HepG2 (cell line): ENCODE data around the gene SSNA1. TPM values are rescaled to one million over a fixed set of nuclear protein-coding genes. Genes with fewer than 3 reads are reported as not detected.
A peak's percentile ranks its signal among the peaks of the same experiment; 100 is the strongest.

ENCODE experiments used
- ARID5B ChIP-seq: IDR thresholded peaks from 2 replicates; pipeline ENCODE4 v1.4.0; 2020; ENCODE audit warnings: mild to moderate bottlenecking, missing genetic modification reagents
- DNMT1 ChIP-seq: sonication (generic); formaldehyde crosslinking; IDR thresholded peaks from 2 replicates; pipeline ENCODE4 v1.5.1; 2020; ENCODE audit warnings: mild to moderate bottlenecking, missing genetic modification reagents
- FOSL1 ChIP-seq: sonication (generic); formaldehyde crosslinking; IDR thresholded peaks from 2 replicates; pipeline ENCODE4 v1.9.0; 2021; ENCODE audit warnings: missing genetic modification reagents, borderline replicate concordance
- GATA4 ChIP-seq: sonication (generic); IDR thresholded peaks from 2 replicates; pipeline ENCODE4 v1.6.1; 2016; ENCODE audit warnings: antibody characterized with exemption, low read depth, borderline replicate concordance
- ISL2 ChIP-seq: sonication (generic); formaldehyde crosslinking; IDR thresholded peaks from 2 replicates; pipeline ENCODE4 v1.5.0; 2020; ENCODE audit warnings: missing genetic modification reagents
- KLF16 ChIP-seq, 2 experiments: sonication (generic) in 1 of 2; formaldehyde crosslinking in 1 of 2; IDR thresholded peaks; 2 replicates each; pipeline versions ENCODE4 v1.6.1 to v1.8.0; 2016 to 2023; ENCODE audit warnings: missing genetic modification reagents in 2 of 2, missing compliant biosample characterization in 1 of 2
- NFYB ChIP-seq: sonication (generic); formaldehyde crosslinking; IDR thresholded peaks from 2 replicates; pipeline ENCODE4 v1.4.0; 2020; ENCODE audit warnings: missing genetic modification reagents
- PHF20 ChIP-seq: sonication (generic); formaldehyde crosslinking; IDR thresholded peaks from 2 replicates; pipeline ENCODE4 v1.5.0; 2020; ENCODE audit warnings: mild to moderate bottlenecking, missing genetic modification reagents
- RFX1 ChIP-seq: fragments of 450-650 bp; IDR thresholded peaks from 2 replicates; pipeline ENCODE4 v1.6.1; 2017
- RXRA ChIP-seq: sonication (generic); formaldehyde crosslinking; IDR thresholded peaks from 2 replicates; pipeline ENCODE4 v1.5.1; 2020; ENCODE audit warnings: missing genetic modification reagents
- SOX5 ChIP-seq: IDR thresholded peaks from 2 replicates; pipeline ENCODE4 v1.6.1; 2016; ENCODE audit warnings: borderline replicate concordance
- SP140L ChIP-seq: sonication (generic); formaldehyde crosslinking; IDR thresholded peaks from 2 replicates; pipeline ENCODE4 v1.4.0; 2020; ENCODE audit warnings: missing genetic modification reagents, borderline replicate concordance
- ZBTB38 ChIP-seq: sonication (generic); formaldehyde crosslinking; IDR thresholded peaks from 2 replicates; pipeline ENCODE4 v1.5.1; 2020; ENCODE audit warnings: mild to moderate bottlenecking, missing genetic modification reagents
- ZBTB46 ChIP-seq: sonication (generic); formaldehyde crosslinking; IDR thresholded peaks from 2 replicates; pipeline ENCODE4 v1.4.0; 2020; ENCODE audit warnings: mild to moderate bottlenecking, missing genetic modification reagents, borderline replicate concordance
- ZFP36L1 ChIP-seq: sonication (generic); formaldehyde crosslinking; IDR thresholded peaks from 2 replicates; pipeline ENCODE4 v1.8.0; 2022; ENCODE audit warnings: mild to moderate bottlenecking, missing genetic modification reagents, moderate library complexity
- ZNF30 ChIP-seq: sonication (generic); formaldehyde crosslinking; IDR thresholded peaks from 2 replicates; pipeline ENCODE4 v1.5.0; 2020; ENCODE audit warnings: mild to moderate bottlenecking, missing genetic modification reagents
- ZNF33B ChIP-seq: sonication (generic); formaldehyde crosslinking; IDR thresholded peaks from 2 replicates; pipeline ENCODE4 v1.5.1; 2020; ENCODE audit warnings: mild to moderate bottlenecking, missing genetic modification reagents
- ZNF543 ChIP-seq: sonication (generic); formaldehyde crosslinking; IDR thresholded peaks from 2 replicates; pipeline ENCODE4 v1.4.0; 2020; ENCODE audit warnings: mild to moderate bottlenecking, missing genetic modification reagents
- ZNF546 ChIP-seq: sonication (generic); formaldehyde crosslinking; conservative IDR thresholded peaks from 2 replicates; pipeline ENCODE4 v1.8.1; 2023; ENCODE audit warnings: mild to moderate bottlenecking, missing genetic modification reagents
- ZNF556 ChIP-seq: sonication (generic); formaldehyde crosslinking; IDR thresholded peaks from 2 replicates; pipeline ENCODE4 v1.4.0; 2020; ENCODE audit warnings: mild to moderate bottlenecking, missing genetic modification reagents, borderline replicate concordance
- ZNF564 ChIP-seq: sonication (generic); formaldehyde crosslinking; IDR thresholded peaks from 2 replicates; pipeline ENCODE4 v1.8.1; 2023; ENCODE audit warnings: mild to moderate bottlenecking, missing genetic modification reagents
- ZNF724P ChIP-seq: sonication (generic); formaldehyde crosslinking; IDR thresholded peaks from 2 replicates; pipeline ENCODE4 v1.8.0; 2022; ENCODE audit warnings: missing genetic modification reagents, borderline replicate concordance
- ZNF761 ChIP-seq: sonication (generic); formaldehyde crosslinking; conservative IDR thresholded peaks from 2 replicates; pipeline ENCODE4 v1.4.0; 2020; ENCODE audit warnings: mild to moderate bottlenecking, missing genetic modification reagents
- ZSCAN31 ChIP-seq: sonication (generic); formaldehyde crosslinking; IDR thresholded peaks from 2 replicates; pipeline ENCODE4 v1.5.0; 2020; ENCODE audit warnings: low read depth, mild to moderate bottlenecking, missing genetic modification reagents
- polyA plus RNA-seq, 8 experiments: library from polyadenylated mRNA; depleted of rRNA in 3 of 8; stranded (reverse) in 7 of 8; unstranded in 1 of 8; fragments of >200 nt; fragmentation: Illumina TruSeq in 4 of 8; extraction: Trizol in 4 of 8; gene quantifications; 2 replicates each; pipeline versions ENCODE4 v1.2.1 to v1.2.3, GENCODE V29; 2011 to 2016; ENCODE audit warnings: low read depth in 4 of 8, missing spikeins in 1 of 8, mixed read lengths in 1 of 8; ENCODE audit not compliant: insufficient read depth in 1 of 8
- total RNA-seq, 5 experiments: library from RNA; depleted of rRNA; stranded (reverse); fragments of >200 nt; fragmentation: Illumina TruSeq; extraction: Trizol; gene quantifications; 2 replicates each; pipeline ENCODE4 v1.2.3, GENCODE V29; 2016; ENCODE audit warnings: low read depth in 1 of 5
- TF ChIP-seq, protein P1 (sequence below): sonication (generic); formaldehyde crosslinking; IDR thresholded peaks from 2 replicates; pipeline ENCODE4 v1.8.0; 2022; ENCODE audit warnings: mild to moderate bottlenecking, missing genetic modification reagents, moderate library complexity

SSNA1 gene
- total and polyA plus RNA-seq, 2 of the 13 experiments (the other 11 are each of a cell fraction or from before 2014, with no cell fraction given), result 35.9 to 49.4 TPM

DNA sequence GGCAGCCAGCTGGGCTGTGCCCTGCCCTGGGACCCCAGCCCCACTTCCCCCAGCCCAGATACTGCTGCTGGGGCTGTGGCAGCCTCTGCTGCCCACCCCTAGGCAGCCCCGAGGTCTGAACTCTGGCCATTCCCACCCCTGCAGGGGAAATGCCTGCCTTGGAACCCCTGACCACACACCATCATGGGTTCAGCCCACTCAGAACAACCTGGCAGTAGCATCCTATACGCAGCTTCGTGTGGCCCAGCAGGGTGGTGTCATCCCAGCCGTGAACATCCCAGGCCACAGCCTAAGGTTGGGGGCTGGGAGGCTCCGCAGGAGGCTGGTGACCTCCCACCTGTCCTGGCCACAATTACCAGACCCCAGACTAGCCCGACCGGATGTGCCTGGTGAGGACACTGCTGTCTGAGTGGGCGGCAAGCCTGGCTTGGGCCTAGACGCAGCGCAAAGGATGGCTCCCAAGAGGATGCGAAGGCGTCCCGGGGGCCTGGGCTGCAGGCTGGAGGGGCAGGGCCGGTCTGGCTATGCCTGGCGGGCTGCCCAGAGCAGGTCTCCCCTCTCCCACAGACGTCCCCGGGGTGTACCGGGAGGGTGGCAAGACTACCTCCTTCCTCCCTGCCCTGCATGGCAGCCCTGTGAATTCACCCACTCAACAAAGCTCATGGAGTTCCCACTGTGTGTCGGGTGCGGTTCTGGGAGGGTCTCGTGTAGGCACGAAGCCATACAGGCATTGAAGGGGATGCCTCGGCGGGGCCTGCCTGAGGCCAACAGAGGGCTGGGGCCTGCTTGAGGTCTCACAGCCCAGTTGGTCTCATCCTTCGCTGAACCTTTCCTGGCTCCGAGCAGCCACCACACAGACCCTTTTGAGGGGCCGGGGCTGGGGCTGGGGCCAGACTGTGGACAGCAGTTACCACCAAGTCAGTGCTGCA lies 40.8 kb downstream of the SSNA1 start (continued):
- no peak for TF ChIP-seq SP140L (CRISPR knock-in tag)
- no peak for TF ChIP-seq FOSL1 (CRISPR knock-in tag)
- TF ChIP-seq KLF16 (CRISPR knock-in tag; IDR thresholded peaks at IDR 0.05), result no peak
- TF ChIP-seq ZNF30, result no peak
- TF ChIP-seq, protein P1, sequence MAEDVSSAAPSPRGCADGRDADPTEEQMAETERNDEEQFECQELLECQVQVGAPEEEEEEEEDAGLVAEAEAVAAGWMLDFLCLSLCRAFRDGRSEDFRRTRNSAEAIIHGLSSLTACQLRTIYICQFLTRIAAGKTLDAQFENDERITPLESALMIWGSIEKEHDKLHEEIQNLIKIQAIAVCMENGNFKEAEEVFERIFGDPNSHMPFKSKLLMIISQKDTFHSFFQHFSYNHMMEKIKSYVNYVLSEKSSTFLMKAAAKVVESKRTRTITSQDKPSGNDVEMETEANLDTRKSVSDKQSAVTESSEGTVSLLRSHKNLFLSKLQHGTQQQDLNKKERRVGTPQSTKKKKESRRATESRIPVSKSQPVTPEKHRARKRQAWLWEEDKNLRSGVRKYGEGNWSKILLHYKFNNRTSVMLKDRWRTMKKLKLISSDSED (CRISPR knock-in tag), result no peak
- no peak for TF ChIP-seq ISL2 (CRISPR knock-in tag)
- TF ChIP-seq NFYB (CRISPR knock-in tag), result no peak
- no peak for TF ChIP-seq ZBTB38 (CRISPR knock-in tag)
- TF ChIP-seq ZSCAN31, result 0 out of 2 replicates have a peak, but pooled peaks have one; percentile 26
- no peak for TF ChIP-seq ZFP36L1 (CRISPR knock-in tag)
- TF ChIP-seq ZNF546 (CRISPR knock-in tag), result peak; percentile 60; the same call in 1 of the 2 replicates
- TF ChIP-seq ZNF724P, result no peak
- TF ChIP-seq ARID5B (CRISPR knock-in tag), result no peak
- no peak for TF ChIP-seq ZNF556 (CRISPR knock-in tag)
- TF ChIP-seq ZNF761 (CRISPR knock-in tag), result 0 out of 2 replicates have a peak, but pooled peaks have one; percentile 9
- TF ChIP-seq ZBTB46 (CRISPR knock-in tag), result no peak
- no peak for TF ChIP-seq RXRA
- TF ChIP-seq PHF20, result no peak
- no peak for TF ChIP-seq ZNF543 (CRISPR knock-in tag)
- no peak for TF ChIP-seq RFX1
- no peak for TF ChIP-seq ZNF33B
- TF ChIP-seq SOX5 (CRISPR knock-in tag), result no peak
- TF ChIP-seq ZNF564 (CRISPR knock-in tag), result peak; percentile 52; the same call in 1 of the 2 replicates
- TF ChIP-seq DNMT1 (CRISPR knock-in tag), result no peak
- TF ChIP-seq GATA4, result no peak
